HG03196 (cell line): ENCODE results near the gene ASRGL1.

Experiments used
- ATAC-seq: cut with Tn5 transposase; IDR thresholded peaks from one replicate; pipeline ENCODE4 v1.9.1; 2021; ENCODE audit not compliant: unreplicated experiment

ASRGL1 gene

DNA sequence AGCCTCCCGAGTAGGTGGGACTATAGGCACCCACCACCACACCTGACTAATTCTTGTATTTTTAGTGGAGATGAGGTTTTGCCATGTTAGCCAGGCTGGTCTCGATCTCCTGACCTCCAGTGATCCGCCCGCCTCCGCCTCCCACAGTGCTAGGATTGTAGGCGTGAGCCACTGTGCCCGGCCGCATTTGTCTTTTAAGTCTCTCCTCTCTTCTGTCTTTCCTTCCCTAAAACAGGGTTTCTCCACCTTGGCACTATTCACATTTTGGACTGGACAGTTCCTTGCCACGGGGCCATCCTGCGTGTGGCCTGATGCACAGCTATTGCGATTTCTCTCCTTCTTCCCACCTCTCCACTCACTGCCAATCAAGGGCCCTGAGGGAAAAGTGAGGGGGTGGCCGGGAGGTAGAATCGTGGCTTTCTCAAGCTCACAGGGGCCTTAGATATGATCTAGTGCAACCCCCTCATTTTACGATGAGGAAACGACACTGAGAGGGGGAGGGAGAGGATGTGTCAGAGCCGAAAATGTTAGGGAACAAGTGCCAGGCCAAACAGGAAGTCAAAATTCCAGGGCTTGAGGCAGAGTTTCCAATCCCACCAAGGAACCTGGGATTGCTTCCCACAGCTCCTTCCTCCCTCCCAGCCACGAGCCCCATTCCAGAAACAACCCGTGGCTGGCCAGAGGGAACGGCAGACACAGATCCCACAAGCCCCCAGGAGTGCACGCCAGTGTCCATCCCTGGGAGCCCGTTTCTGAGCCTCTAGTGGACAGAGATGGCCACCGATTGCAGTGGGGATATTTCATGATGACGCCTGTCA, 102.7 kb downstream of the ASRGL1 start:
- ATAC-seq, result no peak
